Measurements from ENCODE around the gene HSFX2.
"Not testable (repeated sequence)": the region's sequence is repeated elsewhere in the genome, so short reads cannot be mapped to it uniquely, and the experiment has no call there.

HSFX2 gene, protein sequence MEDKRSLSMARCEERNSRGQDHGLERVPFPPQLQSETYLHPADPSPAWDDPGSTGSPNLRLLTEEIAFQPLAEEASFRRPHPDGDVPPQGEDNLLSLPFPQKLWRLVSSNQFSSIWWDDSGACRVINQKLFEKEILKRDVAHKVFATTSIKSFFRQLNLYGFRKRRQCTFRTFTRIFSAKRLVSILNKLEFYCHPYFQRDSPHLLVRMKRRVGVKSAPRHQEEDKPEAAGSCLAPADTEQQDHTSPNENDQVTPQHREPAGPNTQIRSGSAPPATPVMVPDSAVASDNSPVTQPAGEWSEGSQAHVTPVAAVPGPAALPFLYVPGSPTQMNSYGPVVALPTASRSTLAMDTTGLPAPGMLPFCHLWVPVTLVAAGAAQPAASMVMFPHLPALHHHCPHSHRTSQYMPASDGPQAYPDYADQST

GRCh38 chrX:149595214-149595613, at the start of gene HSFX2:
Gene HSFX2, minus strand, starts transcription at chrX:149595314. Its CDS starts 614 bp downstream, at chrX:149594700.
- DNase-seq (ENCODE audit: low spot score), result not testable (repeated sequence)

GRCh38 chrX:149643496-149643895, 48.4 kb upstream of the HSFX2 start:
- no peak for DNase-seq (ENCODE audit: low spot score)

- DNase-seq (ENCODE audit: low spot score), result no peak
These were observed 46.7 kb upstream of the HSFX2 start for GRCh38 chrX:149641835-149642234.

DNA sequence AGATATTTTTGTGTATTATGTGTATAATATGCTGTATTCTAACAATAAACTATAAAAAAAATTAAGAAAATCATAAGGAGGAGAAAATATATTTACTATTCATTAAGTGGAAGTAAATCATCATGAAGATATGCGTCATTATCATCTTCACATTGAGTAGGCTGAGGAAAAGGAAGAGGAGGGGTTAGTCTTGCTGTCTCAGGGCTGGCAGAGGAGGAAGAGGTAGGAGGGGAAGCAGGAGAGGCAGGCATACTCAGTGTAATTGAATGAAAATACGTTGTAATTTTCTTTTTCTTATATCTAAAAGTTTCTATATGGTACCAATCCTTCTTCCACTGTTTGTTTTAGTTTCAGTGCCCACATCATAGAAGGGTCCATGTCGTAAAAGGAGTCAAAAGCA, 46.3 kb upstream of the HSFX2 start:
- DNase-seq (ENCODE audit: low spot score), result no peak

DNA sequence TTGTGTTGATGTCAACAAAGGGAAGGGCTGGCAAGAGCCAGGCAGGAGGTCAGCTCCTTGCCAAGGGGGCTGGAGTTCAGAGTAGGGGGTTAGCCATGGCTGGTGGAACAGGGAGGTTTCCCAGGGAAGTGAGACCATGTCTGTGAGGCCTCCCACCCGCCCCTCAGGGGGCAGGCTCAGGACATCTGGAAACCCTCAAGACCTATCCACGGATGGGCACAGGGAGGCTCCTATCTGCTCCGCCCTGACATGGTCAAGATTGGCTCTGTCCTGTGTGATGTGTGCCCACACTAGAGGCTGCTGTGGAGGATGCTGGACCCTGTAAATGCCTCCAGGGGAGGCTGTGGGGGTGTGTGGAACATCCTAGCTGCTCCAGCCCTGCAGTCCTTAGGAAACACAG, 44.5 kb upstream of the HSFX2 start:
- DNase-seq (ENCODE audit: low spot score), result no peak

- no peak for DNase-seq (ENCODE audit: low spot score)
These were observed 43.7 kb upstream of the HSFX2 start for GRCh38 chrX:149638860-149639259.

DNA sequence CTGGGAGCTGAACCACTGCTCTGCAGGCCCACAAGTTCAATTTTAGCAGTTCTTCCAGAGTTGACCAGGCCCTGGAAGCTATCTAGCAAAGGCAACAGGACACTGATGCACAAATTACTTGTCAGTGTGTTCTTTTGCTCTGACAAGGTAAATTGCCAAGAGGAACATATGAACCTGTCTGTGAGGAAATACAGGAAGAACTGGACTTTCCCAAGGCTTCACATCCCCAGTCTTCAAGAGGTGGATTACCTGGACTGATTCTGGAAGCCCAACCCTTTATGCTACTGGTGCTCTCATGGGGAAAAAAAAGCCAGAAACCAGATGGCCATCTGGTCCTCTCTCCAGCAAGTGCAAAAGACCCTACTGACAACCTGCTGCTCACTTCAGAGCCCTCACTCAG, 38.4 kb upstream of the HSFX2 start:
- DNase-seq (ENCODE audit: low spot score), result no peak

GRCh38 chrX:149631234-149632165, 36.4 kb upstream of the HSFX2 start, which contains the start of gene TMEM185A:
Gene TMEM185A, minus strand, starts transcription at chrX:149631792. Its CDS starts 212 bp downstream, at chrX:149631580.
- DNase-seq (ENCODE audit: low spot score), result peak; percentile 77

DNA sequence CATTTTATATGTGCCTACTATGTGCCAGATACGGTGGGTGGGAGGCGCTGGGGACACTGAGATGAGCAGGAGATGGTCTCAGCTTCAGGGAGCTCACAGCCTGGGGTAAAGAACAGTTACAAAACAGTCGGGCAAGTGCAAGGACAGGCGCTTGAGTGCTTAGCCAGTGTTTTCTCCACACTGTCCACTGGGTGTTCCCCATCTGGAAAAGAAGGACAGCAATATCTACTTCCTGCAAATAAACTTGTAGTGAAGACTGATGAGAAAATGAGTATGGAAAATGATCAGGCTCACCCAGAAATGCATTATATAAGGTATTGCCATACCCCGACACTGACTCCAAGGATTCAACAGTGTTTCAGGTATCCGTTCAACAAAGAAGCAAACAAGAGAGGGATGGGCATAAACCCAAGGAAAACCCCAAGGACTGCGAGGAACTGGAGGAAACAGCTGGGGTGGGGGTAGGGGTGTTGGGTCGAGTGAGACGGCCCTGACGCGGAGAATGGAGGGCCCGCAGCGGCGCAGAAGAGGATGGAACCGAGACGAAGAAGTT, 35.6 kb upstream of the HSFX2 start:
- no peak for DNase-seq (ENCODE audit: low spot score)

DNA sequence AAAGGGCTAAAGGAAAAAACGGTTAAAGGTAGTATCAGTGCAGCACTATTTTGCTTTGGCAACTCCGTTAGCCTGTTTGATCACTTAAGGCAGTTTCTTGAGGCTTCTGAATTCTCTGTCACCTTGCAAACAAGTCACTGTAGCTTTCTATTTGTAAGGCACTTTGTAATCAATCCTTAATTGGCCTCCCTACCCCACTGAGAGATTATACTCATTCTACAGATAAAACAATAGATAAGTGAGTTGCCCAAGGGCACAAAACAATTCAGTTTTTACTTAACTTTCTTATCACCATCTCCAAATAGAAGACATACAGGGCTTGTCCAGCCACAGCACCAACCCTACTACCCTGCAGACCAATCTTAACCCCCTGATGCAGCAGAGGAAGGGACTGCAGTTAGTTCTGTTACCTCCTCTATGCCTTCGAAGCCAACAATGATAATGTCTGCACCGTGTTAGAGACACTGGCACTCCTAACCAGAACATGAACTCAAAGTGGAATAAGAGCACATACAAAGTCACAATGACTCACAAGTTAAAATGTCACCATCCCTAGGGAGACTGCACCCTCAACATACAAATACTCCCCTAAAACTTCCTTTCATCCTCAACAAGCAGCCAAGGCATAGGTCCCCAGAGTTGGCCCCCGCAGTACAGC, 34.7 kb upstream of the HSFX2 start:
- DNase-seq (ENCODE audit: low spot score), result no peak

DNA sequence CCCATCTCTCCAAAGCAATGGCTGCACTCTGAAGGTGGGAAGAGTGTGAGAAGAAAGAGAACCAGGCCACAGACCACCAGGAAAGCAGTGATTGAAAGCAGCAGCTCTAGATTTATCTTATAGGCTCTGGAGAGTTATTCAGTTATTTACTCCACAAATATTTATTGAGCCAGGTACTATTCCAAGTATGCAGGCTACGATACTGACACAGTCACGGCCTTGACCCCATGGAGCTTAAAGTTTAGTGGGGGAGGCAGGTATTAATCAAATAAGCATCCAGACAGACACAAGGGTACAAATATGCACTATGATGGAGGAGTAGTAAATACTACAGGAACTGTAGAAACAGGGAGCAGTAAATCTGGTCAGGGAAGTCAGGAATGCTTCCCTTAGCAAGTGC, 33.7 kb upstream of the HSFX2 start:
- DNase-seq (ENCODE audit: low spot score), result no peak

DNA sequence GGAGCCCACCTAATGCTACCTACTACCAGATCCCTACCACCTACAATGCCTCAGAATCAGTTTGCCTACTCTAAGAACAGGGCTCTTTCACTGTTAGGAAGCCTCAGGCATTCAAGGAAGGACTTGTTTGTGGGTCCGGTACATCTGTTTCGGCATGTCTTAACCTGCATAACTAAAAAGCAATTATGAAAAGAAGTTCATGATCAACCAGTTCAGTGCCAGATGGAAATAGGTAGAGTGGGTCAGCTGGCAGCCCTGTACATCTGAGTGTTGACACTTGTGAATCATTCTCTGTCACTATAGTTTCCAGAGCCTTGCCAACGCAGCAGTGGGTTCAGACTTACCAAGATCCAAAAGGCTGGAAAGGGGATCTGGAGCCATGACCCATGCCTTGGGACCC, 33.2 kb upstream of the HSFX2 start:
- no peak for DNase-seq (ENCODE audit: low spot score)

GRCh38 chrX:149626829-149627228, 31.7 kb upstream of the HSFX2 start:
- DNase-seq (ENCODE audit: low spot score), result not testable (repeated sequence)

GRCh38 chrX:149619662-149620061, 24.5 kb upstream of the HSFX2 start:
- DNase-seq (ENCODE audit: low spot score), result not testable (repeated sequence)

GRCh38 chrX:149618871-149619270, 23.8 kb upstream of the HSFX2 start:
- no peak for DNase-seq (ENCODE audit: low spot score)

- no peak for DNase-seq (ENCODE audit: low spot score)
These were observed 16.6 kb upstream of the HSFX2 start for GRCh38 chrX:149611623-149612175.

DNA sequence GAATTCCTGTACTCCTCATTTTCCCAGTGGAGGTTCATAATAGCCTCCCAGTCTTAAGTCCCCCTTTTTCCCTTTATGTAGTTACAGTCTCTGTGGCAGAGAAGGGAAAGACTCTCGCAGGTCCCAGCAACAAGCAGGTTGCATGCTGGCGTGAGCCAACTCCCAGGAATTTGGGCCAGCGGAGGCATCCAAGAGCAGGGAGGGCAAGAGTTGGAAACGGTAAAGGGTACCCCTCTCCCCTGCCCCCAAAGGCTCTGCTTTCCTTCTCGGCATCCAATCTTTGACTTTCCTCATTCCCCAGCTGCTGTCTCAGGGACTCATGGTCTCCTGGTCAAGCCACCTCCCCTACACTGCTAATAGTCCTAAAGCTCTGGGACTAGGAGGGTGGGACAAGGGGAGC, 15.4 kb upstream of the HSFX2 start:
- no peak for DNase-seq (ENCODE audit: low spot score)

DNA sequence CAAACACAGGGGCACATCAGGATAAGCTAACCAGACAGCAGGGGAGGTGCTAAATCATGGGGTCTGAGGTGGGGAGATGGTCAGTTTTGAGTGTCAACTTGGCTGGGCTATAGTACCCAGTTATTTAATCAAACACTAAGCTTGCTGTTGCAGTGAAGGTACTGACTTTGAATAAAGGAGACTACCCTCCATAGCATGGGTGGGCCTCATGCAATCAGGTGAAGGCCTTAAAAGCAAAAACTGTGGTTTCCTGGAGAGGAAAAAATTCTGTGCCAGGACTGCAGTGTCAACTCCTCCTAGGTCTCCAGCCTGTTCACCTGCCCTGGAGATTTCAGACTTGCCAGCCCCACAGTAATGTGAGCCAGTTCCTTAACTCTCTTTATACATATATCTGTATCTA, 12.6 kb upstream of the HSFX2 start:
- no peak for DNase-seq (ENCODE audit: low spot score)

- not testable (repeated sequence) for DNase-seq (ENCODE audit: low spot score)
These were observed 10.3 kb upstream of the HSFX2 start for GRCh38 chrX:149605248-149605885.

DNA sequence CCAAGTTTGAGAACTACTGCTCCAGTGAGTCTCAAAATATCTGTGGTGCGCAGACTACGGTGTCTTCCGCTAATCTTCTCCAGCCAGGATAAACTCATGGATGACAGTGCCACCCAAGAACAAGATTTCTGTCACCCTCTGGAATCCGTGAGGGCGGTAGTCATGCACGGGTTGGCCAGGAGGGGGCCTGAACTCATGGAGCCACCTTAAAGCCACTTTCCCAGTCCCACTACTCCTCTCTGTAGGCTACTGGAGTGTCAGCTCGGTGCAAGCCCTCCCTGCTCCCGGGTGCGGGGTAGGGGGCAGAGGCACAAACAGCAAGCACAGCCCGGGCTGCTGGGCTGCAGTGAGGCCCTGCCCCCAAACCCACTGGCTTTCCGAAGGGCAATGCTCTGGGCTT, 3.5 kb upstream of the HSFX2 start:
- DNase-seq (ENCODE audit: low spot score), result not testable (repeated sequence)

DNA sequence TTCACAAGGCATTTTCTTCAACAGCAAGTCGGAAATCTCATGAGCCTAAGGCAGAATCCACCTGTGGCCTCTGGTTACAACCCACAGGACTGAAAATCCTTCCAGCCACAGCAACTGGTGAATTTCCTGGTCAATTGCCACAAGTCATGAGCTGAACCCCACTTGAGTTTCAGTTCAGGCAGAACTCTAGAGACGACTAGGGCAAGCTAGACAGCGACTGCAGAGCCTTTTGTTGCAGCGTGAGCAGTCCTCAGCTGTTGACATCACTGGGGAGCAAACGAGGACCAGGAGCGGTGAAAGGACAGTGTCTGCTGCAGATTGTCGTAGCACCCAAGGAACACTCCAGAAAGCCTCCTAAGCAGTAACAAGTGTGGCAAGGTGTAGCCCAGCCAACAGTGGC, 829 bp upstream of the HSFX2 start:
- DNase-seq (ENCODE audit: low spot score), result not testable (repeated sequence)

Measured in iPS-NIHi11 (cell line).